Adrenal gland (tissue), 5 donors: ENCODE data around the gene TMEM117.

Source experiments
- POLR2A ChIP-seq, 2 donors: fragments of 450-650 bp; IDR thresholded peaks; one replicate each; pipeline ENCODE4 v1.6.1; 2017; ENCODE audit warnings: antibody characterized with exemption in 2 of 2, mild to moderate bottlenecking in 2 of 2, moderate library complexity in 1 of 2
- TF ChIP-seq, protein P1 (sequence below), 6 experiments: fragments of 450-650 bp in 4 of 6; fragments of 200-600 bp in 2 of 6; sonication (generic) in 1 of 6; IDR thresholded peaks; 1 replicate in 5 of 6; 2 replicates in 1 of 6; pipeline versions ENCODE4 v1.5.1 to v1.8.0; 2016 to 2021; ENCODE audit warnings: antibody characterized with exemption in 6 of 6, mild to moderate bottlenecking in 2 of 6, moderate library complexity in 1 of 6
- donor health status: DM: no; HTN: no; CAD: no.

DNA sequence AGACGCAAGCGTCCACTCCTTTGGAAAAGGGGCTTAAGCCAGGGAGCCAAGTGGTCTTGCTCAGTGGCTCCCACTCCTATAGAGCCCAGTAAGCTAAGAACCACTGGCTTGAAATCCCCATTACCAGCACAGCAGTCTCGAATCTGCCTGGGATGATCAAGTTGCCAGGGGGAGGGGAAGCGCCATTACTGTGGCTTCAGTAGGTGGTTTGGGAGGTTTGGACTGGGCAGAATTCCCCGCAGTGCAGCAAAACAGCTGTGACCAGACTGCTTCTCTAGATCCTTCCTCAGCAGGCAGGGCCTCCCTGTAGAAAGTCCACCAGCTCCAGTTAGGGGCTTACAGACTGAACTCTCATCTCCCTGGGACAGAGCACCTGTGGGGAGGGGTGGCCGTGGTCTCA lies 115.4 kb downstream of the TMEM117 start:
- TF ChIP-seq, protein P1, sequence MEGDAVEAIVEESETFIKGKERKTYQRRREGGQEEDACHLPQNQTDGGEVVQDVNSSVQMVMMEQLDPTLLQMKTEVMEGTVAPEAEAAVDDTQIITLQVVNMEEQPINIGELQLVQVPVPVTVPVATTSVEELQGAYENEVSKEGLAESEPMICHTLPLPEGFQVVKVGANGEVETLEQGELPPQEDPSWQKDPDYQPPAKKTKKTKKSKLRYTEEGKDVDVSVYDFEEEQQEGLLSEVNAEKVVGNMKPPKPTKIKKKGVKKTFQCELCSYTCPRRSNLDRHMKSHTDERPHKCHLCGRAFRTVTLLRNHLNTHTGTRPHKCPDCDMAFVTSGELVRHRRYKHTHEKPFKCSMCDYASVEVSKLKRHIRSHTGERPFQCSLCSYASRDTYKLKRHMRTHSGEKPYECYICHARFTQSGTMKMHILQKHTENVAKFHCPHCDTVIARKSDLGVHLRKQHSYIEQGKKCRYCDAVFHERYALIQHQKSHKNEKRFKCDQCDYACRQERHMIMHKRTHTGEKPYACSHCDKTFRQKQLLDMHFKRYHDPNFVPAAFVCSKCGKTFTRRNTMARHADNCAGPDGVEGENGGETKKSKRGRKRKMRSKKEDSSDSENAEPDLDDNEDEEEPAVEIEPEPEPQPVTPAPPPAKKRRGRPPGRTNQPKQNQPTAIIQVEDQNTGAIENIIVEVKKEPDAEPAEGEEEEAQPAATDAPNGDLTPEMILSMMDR (IDR thresholded peaks at IDR 0.05) = no peak
- no peak for TF ChIP-seq POLR2A (IDR thresholded peaks at IDR 0.05)
